CD4-positive, CD25-positive, alpha-beta regulatory T cell (primary cell): ENCODE measurements around the gene EPHX1. TPM values are rescaled to one million over a fixed set of nuclear protein-coding genes. Genes with fewer than 3 reads are reported as not detected.
"Not testable (repeated sequence)": the region's sequence is repeated elsewhere in the genome, so short reads cannot be mapped to it uniquely, and the experiment has no call there.

Source experiments
- ATAC-seq, 2 donors: fragments of 150-1000 bp; cut with Tn5 transposase; one replicate each; pipeline ENCODE4 v1.10.0; 2021; ENCODE audit warnings: low read depth in 2 of 2, moderate number of reproducible peaks in 2 of 2, moderate library complexity in 1 of 2
- DNase-seq, 3 donors: peaks; one replicate each; pipeline versions ENCODE4 v3.0.0 to v3.0.0-alpha.2; 2012 to 2022; ENCODE audit warnings: mixed read lengths in 1 of 3
- H3K27ac ChIP-seq: one replicate; pipeline ENCODE4 v1.7.0; 2013; ENCODE audit warnings: mild to moderate bottlenecking, low read length; ENCODE audit not compliant: insufficient read depth, poor library complexity, severe bottlenecking
- H3K27me3 ChIP-seq: one replicate; pipeline ENCODE4 v1.7.0; 2013; ENCODE audit warnings: low read length; ENCODE audit not compliant: control insufficient read depth, insufficient read depth
- H3K36me3 ChIP-seq: one replicate; pipeline ENCODE4 v1.7.0; 2013; ENCODE audit warnings: mild to moderate bottlenecking, low read length, moderate library complexity; ENCODE audit not compliant: control insufficient read depth, insufficient read depth
- H3K4me1 ChIP-seq: 2 replicates; pipeline ENCODE4 v1.7.0; 2013; ENCODE audit warnings: mild to moderate bottlenecking, low read length; ENCODE audit not compliant: insufficient read depth, control insufficient read depth, poor library complexity, severe bottlenecking
- H3K4me3 ChIP-seq: one replicate; pipeline ENCODE4 v1.7.0; 2013; ENCODE audit warnings: low read depth, mild to moderate bottlenecking, low read length, moderate library complexity
- H3K9me3 ChIP-seq, 2 experiments: 1 replicate in 1 of 2; 2 replicates in 1 of 2; pipeline ENCODE4 v1.7.0; 2013; ENCODE audit warnings: low read length in 2 of 2, mild to moderate bottlenecking in 1 of 2, moderate library complexity in 1 of 2; ENCODE audit not compliant: control insufficient read depth in 2 of 2
- H3K27ac Mint-ChIP-seq, 3 donors: one replicate each; pipeline ENCODE4 v1.8.0; 2020 to 2022; ENCODE audit warnings: mild to moderate bottlenecking in 3 of 3, mixed read lengths in 3 of 3, moderate library complexity in 2 of 3
- H3K27me3 Mint-ChIP-seq: one replicate; pipeline ENCODE4 v1.8.0; 2022; ENCODE audit warnings: mild to moderate bottlenecking, mixed read lengths
- H3K36me3 Mint-ChIP-seq: one replicate; pipeline ENCODE4 v1.8.0; 2020; ENCODE audit warnings: mixed read lengths
- H3K4me1 Mint-ChIP-seq, 4 donors: one replicate each; pipeline ENCODE4 v1.8.0; 2020 to 2022; ENCODE audit warnings: mixed read lengths in 4 of 4, mild to moderate bottlenecking in 1 of 4
- H3K4me3 Mint-ChIP-seq, 4 donors: one replicate each; pipeline ENCODE4 v1.8.0; 2020 to 2022; ENCODE audit warnings: mild to moderate bottlenecking in 4 of 4, mixed read lengths in 4 of 4, moderate library complexity in 3 of 4
- H3K9me3 Mint-ChIP-seq, 7 donors: one replicate each; pipeline ENCODE4 v1.8.0; 2020 to 2022; ENCODE audit warnings: mixed read lengths in 7 of 7, mild to moderate bottlenecking in 3 of 7, moderate library complexity in 2 of 7
- polyA plus RNA-seq, 4 donors: library from polyadenylated mRNA; unstranded; fragments of 300-500 nt; fragmentation: Illumina TruSeq; gene quantifications; one replicate each; pipeline ENCODE4 v1.2.3, GENCODE V29; 2021
- total RNA-seq: library from RNA; stranded (reverse); gene quantifications from one replicate; pipeline ENCODE4 v1.2.3, GENCODE V29; 2022

EPHX1 gene
- total and polyA plus RNA-seq, 5 donors from 2014 or later, result 0.11 to 0.62 (median 0.45) TPM; not detected in 1

GRCh38 chr1:225815090-225815489 lies 5.2 kb downstream of the EPHX1 start:
- not testable (repeated sequence) for H3K9me3 ChIP-seq, H3K9me3 Mint-ChIP-seq, DNase-seq, ATAC-seq, H3K4me1 ChIP-seq, H3K4me1 Mint-ChIP-seq, H3K27ac Mint-ChIP-seq, H3K4me3 ChIP-seq, H3K36me3 Mint-ChIP-seq, H3K36me3 ChIP-seq, H3K4me3 Mint-ChIP-seq, H3K27ac ChIP-seq, H3K27me3 ChIP-seq
- H3K27me3 Mint-ChIP-seq, result peaks cover 17% of the 10 kb centered on the region

- H3K4me3 Mint-ChIP-seq, result no peak overlapping the region
- no peaks in the 10 kb centered on the region for H3K36me3 ChIP-seq
- no peak overlapping the region for H3K27ac ChIP-seq
- no peak for ATAC-seq
- H3K27ac Mint-ChIP-seq, result no peak overlapping the region
- H3K36me3 Mint-ChIP-seq, result no peaks in the 10 kb centered on the region
- H3K27me3 ChIP-seq, result no peaks in the 10 kb centered on the region
- peaks cover 3% of the 10 kb centered on the region for H3K4me1 ChIP-seq
- no peak overlapping the region for H3K4me3 ChIP-seq
- no peak for DNase-seq
- H3K9me3 Mint-ChIP-seq, result no peaks in the 10 kb centered on the region
- peaks cover 0 to 4% (median 2%) of the 10 kb centered on the region in 4 donors for H3K4me1 Mint-ChIP-seq
- H3K27me3 Mint-ChIP-seq, result peaks cover 15% of the 10 kb centered on the region
- no peaks in the 10 kb centered on the region for H3K9me3 ChIP-seq
Measured at GRCh38 chr1:225815526-225816178, 5.7 kb downstream of the EPHX1 start.

- H3K27me3 Mint-ChIP-seq, result peaks cover 12% of the 10 kb centered on the region
- Histone ChIP-seq H3K9me3 (no peaks in the 10 kb centered on the region), H3K27me3 (no peaks in the 10 kb centered on the region), H3K4me1 (no peaks in the 10 kb centered on the region), H3K4me3 (no peak overlapping the region), H3K27ac (no peak overlapping the region), H3K36me3 (no peaks in the 10 kb centered on the region)
- no peak overlapping the region for H3K27ac Mint-ChIP-seq
- no peaks in the 10 kb centered on the region for H3K9me3 Mint-ChIP-seq
- no peaks in the 10 kb centered on the region for H3K36me3 Mint-ChIP-seq
- no peak overlapping the region for H3K4me3 Mint-ChIP-seq
- DNase-seq (no peak), ATAC-seq (no peak)
- peaks cover 0 to under 1% (median 0%) of the 10 kb centered on the region in 4 donors for H3K4me1 Mint-ChIP-seq
Measured at GRCh38 chr1:225816643-225817538, 7.0 kb downstream of the EPHX1 start.

GRCh38 chr1:225817611-225818061 lies 7.7 kb downstream of the EPHX1 start:
- Mint-ChIP-seq H3K4me3 (peak overlapping the region in 1 of 4 donors; percentile 32), H3K27me3 (peaks cover 12% of the 10 kb centered on the region), H3K36me3 (no peaks in the 10 kb centered on the region), H3K4me1 (no peaks in the 10 kb centered on the region), H3K9me3 (no peaks in the 10 kb centered on the region), H3K27ac (no peak overlapping the region)
- Histone ChIP-seq H3K9me3 (no peaks in the 10 kb centered on the region), H3K36me3 (no peaks in the 10 kb centered on the region), H3K4me1 (no peaks in the 10 kb centered on the region), H3K4me3 (no peak overlapping the region), H3K27me3 (peaks cover 1% of the 10 kb centered on the region), H3K27ac (no peak overlapping the region)
- ATAC-seq (no peak), DNase-seq (peak in 1 of 3 donors; percentile 24)

GRCh38 chr1:225818229-225818628 lies 8.3 kb downstream of the EPHX1 start:
- H3K27ac ChIP-seq, result no peak overlapping the region
- H3K4me3 ChIP-seq, result no peak overlapping the region
- Mint-ChIP-seq H3K36me3 (no peaks in the 10 kb centered on the region), H3K4me3 (no peak overlapping the region), H3K27me3 (peaks cover 12% of the 10 kb centered on the region), H3K4me1 (no peaks in the 10 kb centered on the region), H3K9me3 (no peaks in the 10 kb centered on the region), H3K27ac (no peak overlapping the region)
- no peaks in the 10 kb centered on the region for H3K4me1 ChIP-seq
- ATAC-seq, result no peak
- peaks cover 3% of the 10 kb centered on the region for H3K27me3 ChIP-seq
- DNase-seq, result no peak
- no peaks in the 10 kb centered on the region for H3K9me3 ChIP-seq
- H3K36me3 ChIP-seq, result no peaks in the 10 kb centered on the region

- no peaks in the 10 kb centered on the region for H3K36me3 Mint-ChIP-seq
- H3K9me3 Mint-ChIP-seq, result no peaks in the 10 kb centered on the region
- no peak overlapping the region for H3K4me3 Mint-ChIP-seq
- Histone ChIP-seq H3K36me3 (no peaks in the 10 kb centered on the region), H3K27me3 (peaks cover 3% of the 10 kb centered on the region), H3K9me3 (no peaks in the 10 kb centered on the region), H3K4me3 (no peak overlapping the region), H3K27ac (no peak overlapping the region), H3K4me1 (no peaks in the 10 kb centered on the region)
- DNase-seq (no peak), ATAC-seq (no peak)
- peaks cover 16% of the 10 kb centered on the region for H3K27me3 Mint-ChIP-seq
- peak overlapping the region in 1 of 3 donors; percentile 12 for H3K27ac Mint-ChIP-seq
- H3K4me1 Mint-ChIP-seq, result no peaks in the 10 kb centered on the region
Measured at GRCh38 chr1:225819346-225820192, 9.6 kb downstream of the EPHX1 start.

- no peaks in the 10 kb centered on the region for H3K4me1 ChIP-seq
- Mint-ChIP-seq H3K27ac (no peak overlapping the region), H3K4me3 (no peak overlapping the region), H3K36me3 (no peaks in the 10 kb centered on the region), H3K4me1 (no peaks in the 10 kb centered on the region), H3K9me3 (no peaks in the 10 kb centered on the region), H3K27me3 (peaks cover 16% of the 10 kb centered on the region)
- DNase-seq (no peak), ATAC-seq (no peak)
- H3K4me3 ChIP-seq, result no peak overlapping the region
- peaks cover 3% of the 10 kb centered on the region for H3K27me3 ChIP-seq
- H3K27ac ChIP-seq, result no peak overlapping the region
- H3K9me3 ChIP-seq, result no peaks in the 10 kb centered on the region
- H3K36me3 ChIP-seq, result no peaks in the 10 kb centered on the region
Measured at GRCh38 chr1:225820522-225821120, 10.7 kb downstream of the EPHX1 start.
